ENCODE data around the gene ZDHHC13.
"Not testable (repeated sequence)": the region's sequence is repeated elsewhere in the genome, so short reads cannot be mapped to it uniquely, and the experiment has no call there.

Gene ZDHHC13

GRCh38 chr11:19126562-19127325 is 9.8 kb downstream of the ZDHHC13 start:
- 76 to 100% methylated on average over 1 to 2 of the region's 4 CpGs for WGBS, 2 experiments (ENCODE audit: insufficient coverage in 2 of 2)
- H3K36me3 ChIP-seq (ENCODE audit: control insufficient read depth, insufficient read depth, low read length); H3K9me3 ChIP-seq (ENCODE audit: control insufficient read depth, low read length); H3K27ac ChIP-seq (ENCODE audit: low read depth, low read length, severe bottlenecking); H3K4me1 ChIP-seq (ENCODE audit: control insufficient read depth, insufficient read depth, low read length, poor library complexity, severe bottlenecking); H3K4me3 ChIP-seq (ENCODE audit: extremely low read depth, insufficient read depth, low read length, poor library complexity, severe bottlenecking): not testable (repeated sequence)

- WGBS, 2 experiments (ENCODE audit: insufficient coverage in 2 of 2), result no CpG with 5 or more reads among the region's 1 CpG
- no peaks in the 10 kb centered on the region for H3K4me1 ChIP-seq (ENCODE audit: control insufficient read depth, insufficient read depth, low read length, poor library complexity, severe bottlenecking)
- H3K36me3 ChIP-seq (ENCODE audit: control insufficient read depth, insufficient read depth, low read length), result peaks cover 8% of the 10 kb centered on the region
- H3K4me3 ChIP-seq (ENCODE audit: extremely low read depth, insufficient read depth, low read length, poor library complexity, severe bottlenecking), result no peak overlapping the region
- H3K9me3 ChIP-seq (ENCODE audit: control insufficient read depth, low read length), result peaks cover 7% of the 10 kb centered on the region
- H3K27ac ChIP-seq (ENCODE audit: low read depth, low read length, severe bottlenecking), result no peak overlapping the region
These were observed 17.0 kb downstream of the ZDHHC13 start for GRCh38 chr11:19134004-19134403.

GRCh38 chr11:19136884-19137283 is 19.9 kb downstream of the ZDHHC13 start:
- not testable (repeated sequence) for H3K9me3 ChIP-seq (ENCODE audit: control insufficient read depth, low read length); H3K27ac ChIP-seq (ENCODE audit: low read depth, low read length, severe bottlenecking); H3K36me3 ChIP-seq (ENCODE audit: control insufficient read depth, insufficient read depth, low read length); H3K4me1 ChIP-seq (ENCODE audit: control insufficient read depth, insufficient read depth, low read length, poor library complexity, severe bottlenecking); H3K4me3 ChIP-seq (ENCODE audit: extremely low read depth, insufficient read depth, low read length, poor library complexity, severe bottlenecking)
- 80 to 100% methylated on average over 1 to 2 of the region's 4 CpGs for WGBS, 2 experiments (ENCODE audit: insufficient coverage in 2 of 2)

- Histone ChIP-seq H3K4me3 (ENCODE audit: extremely low read depth, insufficient read depth, low read length, poor library complexity, severe bottlenecking) (no peak overlapping the region), H3K4me1 (ENCODE audit: control insufficient read depth, insufficient read depth, low read length, poor library complexity, severe bottlenecking) (no peaks in the 10 kb centered on the region), H3K27ac (ENCODE audit: low read depth, low read length, severe bottlenecking) (no peak overlapping the region), H3K36me3 (ENCODE audit: control insufficient read depth, insufficient read depth, low read length) (peaks cover 4% of the 10 kb centered on the region), H3K9me3 (ENCODE audit: control insufficient read depth, low read length) (no peaks in the 10 kb centered on the region)
- 46 to 67% methylated on average over 2 to 3 of the region's 3 CpGs for WGBS, 2 experiments (ENCODE audit: insufficient coverage in 2 of 2)
These were observed 28.4 kb downstream of the ZDHHC13 start for GRCh38 chr11:19145319-19145718.

- peaks cover 19% of the 10 kb centered on the region for H3K36me3 ChIP-seq (ENCODE audit: control insufficient read depth, insufficient read depth, low read length)
- WGBS, 2 experiments (ENCODE audit: insufficient coverage in 2 of 2), result 50 to 100% methylated on average over 1 to 2 of the region's 3 CpGs
- no peak overlapping the region for H3K27ac ChIP-seq (ENCODE audit: low read depth, low read length, severe bottlenecking)
- H3K4me1 ChIP-seq (ENCODE audit: control insufficient read depth, insufficient read depth, low read length, poor library complexity, severe bottlenecking), result no peaks in the 10 kb centered on the region
- H3K4me3 ChIP-seq (ENCODE audit: extremely low read depth, insufficient read depth, low read length, poor library complexity, severe bottlenecking), result no peak overlapping the region
- H3K9me3 ChIP-seq (ENCODE audit: control insufficient read depth, low read length), result no peaks in the 10 kb centered on the region
These were observed 39.9 kb downstream of the ZDHHC13 start for GRCh38 chr11:19156892-19157291.

- no peaks in the 10 kb centered on the region for H3K9me3 ChIP-seq (ENCODE audit: control insufficient read depth, low read length)
- H3K27ac ChIP-seq (ENCODE audit: low read depth, low read length, severe bottlenecking), result no peak overlapping the region
- H3K4me3 ChIP-seq (ENCODE audit: extremely low read depth, insufficient read depth, low read length, poor library complexity, severe bottlenecking), result no peak overlapping the region
- WGBS, 2 experiments (ENCODE audit: insufficient coverage in 2 of 2), result 98 to 100% methylated on average over 3 to 6 of the region's 6 CpGs
- no peaks in the 10 kb centered on the region for H3K4me1 ChIP-seq (ENCODE audit: control insufficient read depth, insufficient read depth, low read length, poor library complexity, severe bottlenecking)
- H3K36me3 ChIP-seq (ENCODE audit: control insufficient read depth, insufficient read depth, low read length), result peaks cover 28% of the 10 kb centered on the region
These were observed 43.9 kb downstream of the ZDHHC13 start for GRCh38 chr11:19160847-19161246.

GRCh38 chr11:19161651-19162050 is 44.7 kb downstream of the ZDHHC13 start:
- Histone ChIP-seq H3K27ac (ENCODE audit: low read depth, low read length, severe bottlenecking) (no peak overlapping the region), H3K36me3 (ENCODE audit: control insufficient read depth, insufficient read depth, low read length) (peaks cover 31% of the 10 kb centered on the region), H3K9me3 (ENCODE audit: control insufficient read depth, low read length) (no peaks in the 10 kb centered on the region), H3K4me1 (ENCODE audit: control insufficient read depth, insufficient read depth, low read length, poor library complexity, severe bottlenecking) (no peaks in the 10 kb centered on the region), H3K4me3 (ENCODE audit: extremely low read depth, insufficient read depth, low read length, poor library complexity, severe bottlenecking) (no peak overlapping the region)
- 60% methylated on average over 1 of the region's 2 CpGs; no CpG with 5 or more reads in 1 of the 2 experiments for WGBS, 2 experiments (ENCODE audit: insufficient coverage in 2 of 2)

- 86% methylated on average over 1 of the region's 1 CpG; no CpG with 5 or more reads in 1 of the 2 experiments for WGBS, 2 experiments (ENCODE audit: insufficient coverage in 2 of 2)
- H3K4me1 ChIP-seq (ENCODE audit: control insufficient read depth, insufficient read depth, low read length, poor library complexity, severe bottlenecking), result no peaks in the 10 kb centered on the region
- no peak overlapping the region for H3K27ac ChIP-seq (ENCODE audit: low read depth, low read length, severe bottlenecking)
- no peak overlapping the region for H3K4me3 ChIP-seq (ENCODE audit: extremely low read depth, insufficient read depth, low read length, poor library complexity, severe bottlenecking)
- no peaks in the 10 kb centered on the region for H3K9me3 ChIP-seq (ENCODE audit: control insufficient read depth, low read length)
- H3K36me3 ChIP-seq (ENCODE audit: control insufficient read depth, insufficient read depth, low read length), result peaks cover 31% of the 10 kb centered on the region
These were observed 46.1 kb downstream of the ZDHHC13 start for GRCh38 chr11:19162951-19163505.

- Histone ChIP-seq H3K27ac (ENCODE audit: low read depth, low read length, severe bottlenecking) (no peak overlapping the region), H3K36me3 (ENCODE audit: control insufficient read depth, insufficient read depth, low read length) (peaks cover 33% of the 10 kb centered on the region), H3K4me1 (ENCODE audit: control insufficient read depth, insufficient read depth, low read length, poor library complexity, severe bottlenecking) (no peaks in the 10 kb centered on the region), H3K9me3 (ENCODE audit: control insufficient read depth, low read length) (no peaks in the 10 kb centered on the region), H3K4me3 (ENCODE audit: extremely low read depth, insufficient read depth, low read length, poor library complexity, severe bottlenecking) (no peak overlapping the region)
- no CpG with 5 or more reads among the region's 1 CpG for WGBS, 2 experiments (ENCODE audit: insufficient coverage in 2 of 2)
These were observed 46.6 kb downstream of the ZDHHC13 start for GRCh38 chr11:19163617-19164016.

GRCh38 chr11:19164230-19164855 is 47.4 kb downstream of the ZDHHC13 start:
- 100% methylated on average over 1 of the region's 4 CpGs; no CpG with 5 or more reads in 1 of the 2 experiments for WGBS, 2 experiments (ENCODE audit: insufficient coverage in 2 of 2)
- Histone ChIP-seq H3K27ac (ENCODE audit: low read depth, low read length, severe bottlenecking) (no peak overlapping the region), H3K4me3 (ENCODE audit: extremely low read depth, insufficient read depth, low read length, poor library complexity, severe bottlenecking) (no peak overlapping the region), H3K36me3 (ENCODE audit: control insufficient read depth, insufficient read depth, low read length) (peaks cover 33% of the 10 kb centered on the region), H3K9me3 (ENCODE audit: control insufficient read depth, low read length) (no peaks in the 10 kb centered on the region), H3K4me1 (ENCODE audit: control insufficient read depth, insufficient read depth, low read length, poor library complexity, severe bottlenecking) (no peaks in the 10 kb centered on the region)

GRCh38 chr11:19164881-19165280 is 47.9 kb downstream of the ZDHHC13 start:
- no peaks in the 10 kb centered on the region for H3K4me1 ChIP-seq (ENCODE audit: control insufficient read depth, insufficient read depth, low read length, poor library complexity, severe bottlenecking)
- no peak overlapping the region for H3K4me3 ChIP-seq (ENCODE audit: extremely low read depth, insufficient read depth, low read length, poor library complexity, severe bottlenecking)
- H3K36me3 ChIP-seq (ENCODE audit: control insufficient read depth, insufficient read depth, low read length), result peaks cover 28% of the 10 kb centered on the region
- H3K9me3 ChIP-seq (ENCODE audit: control insufficient read depth, low read length), result no peaks in the 10 kb centered on the region
- WGBS, 2 experiments (ENCODE audit: insufficient coverage in 2 of 2), result no CpG with 5 or more reads among the region's 2 CpGs
- H3K27ac ChIP-seq (ENCODE audit: low read depth, low read length, severe bottlenecking), result no peak overlapping the region
